ENCODE results near the gene SEC14L6.

The SEC14L6 gene

DNA sequence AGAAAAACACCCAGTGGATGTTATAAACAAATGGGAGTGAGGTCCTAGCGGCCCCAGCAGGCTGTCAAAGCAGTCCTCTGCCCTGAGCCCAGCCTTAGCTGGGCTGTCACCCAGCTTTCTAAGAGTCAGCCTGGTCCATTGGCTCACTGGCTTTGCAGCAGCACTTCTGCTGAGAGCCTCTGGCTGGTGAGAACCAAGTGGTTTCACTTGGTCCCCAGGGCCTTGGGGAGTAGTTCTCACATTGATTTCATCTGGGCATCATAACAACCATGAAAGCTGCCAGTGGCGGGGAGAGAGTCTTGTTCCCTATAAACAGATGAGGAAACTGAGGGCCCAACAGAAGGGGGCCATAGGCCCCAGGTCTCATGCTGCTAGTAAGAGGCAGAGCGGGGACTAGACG, 11.4 kb downstream of the SEC14L6 start:
- no peak for DNase-seq (ENCODE audit: low read depth in 2 of 2)

DNA sequence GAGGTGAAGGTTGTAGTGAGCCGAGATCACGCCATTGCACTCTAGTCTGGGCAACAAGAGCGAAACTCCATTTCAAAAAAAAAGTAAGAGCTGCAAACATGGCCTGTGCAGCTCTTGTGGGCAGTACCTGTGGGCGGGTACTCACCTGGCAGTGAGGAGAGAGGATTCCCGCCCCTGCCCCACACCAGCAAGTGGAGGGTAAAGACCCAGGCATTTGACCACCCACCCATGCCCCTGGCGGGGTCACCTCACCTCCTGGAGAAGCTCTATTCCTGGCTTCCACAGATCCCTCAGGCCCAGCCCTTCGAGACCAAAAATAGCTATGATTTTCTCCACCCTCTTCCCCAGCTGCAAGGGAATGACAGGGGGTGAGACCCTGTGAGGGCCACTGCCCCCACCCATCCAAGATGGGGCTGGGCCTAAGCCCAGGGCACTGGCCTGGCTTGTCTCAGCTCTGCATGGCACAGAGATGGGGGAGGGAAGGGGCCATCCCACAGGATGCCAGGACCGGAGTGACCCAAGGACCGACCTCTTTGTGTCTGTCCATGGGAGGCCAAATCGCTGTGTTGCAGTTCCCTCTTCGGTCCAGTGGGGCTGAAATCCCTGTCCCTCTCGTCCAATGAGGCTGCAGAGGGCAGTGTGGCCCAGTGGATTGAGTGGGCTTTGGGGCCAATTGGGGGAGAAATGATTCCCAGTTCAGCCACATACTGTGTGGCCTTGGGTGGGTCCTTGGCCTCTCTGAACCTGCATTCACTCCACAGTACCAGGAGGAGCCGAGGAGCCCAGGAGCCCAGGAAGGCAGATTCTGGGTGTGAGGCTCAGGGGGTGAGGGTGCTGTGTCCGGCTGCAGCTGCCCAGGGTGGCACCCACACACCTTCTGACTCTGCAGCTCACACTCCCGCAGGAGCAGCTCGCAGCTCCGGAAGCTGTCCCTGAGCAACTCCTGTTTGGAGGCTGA, 14.6 kb downstream of the SEC14L6 start:
- no peak for DNase-seq (ENCODE audit: low read depth in 2 of 2)

- no peak for DNase-seq (ENCODE audit: low read depth in 2 of 2)
These were observed 19.9 kb downstream of the SEC14L6 start for GRCh38 chr22:30526656-30527055.

GRCh38 chr22:30523646-30524489, 22.7 kb downstream of the SEC14L6 start:
- DNase-seq (ENCODE audit: low read depth in 2 of 2) = no peak

- DNase-seq (ENCODE audit: low read depth in 2 of 2) = no peak
These were observed 25.0 kb downstream of the SEC14L6 start for GRCh38 chr22:30521368-30522156.

DNA sequence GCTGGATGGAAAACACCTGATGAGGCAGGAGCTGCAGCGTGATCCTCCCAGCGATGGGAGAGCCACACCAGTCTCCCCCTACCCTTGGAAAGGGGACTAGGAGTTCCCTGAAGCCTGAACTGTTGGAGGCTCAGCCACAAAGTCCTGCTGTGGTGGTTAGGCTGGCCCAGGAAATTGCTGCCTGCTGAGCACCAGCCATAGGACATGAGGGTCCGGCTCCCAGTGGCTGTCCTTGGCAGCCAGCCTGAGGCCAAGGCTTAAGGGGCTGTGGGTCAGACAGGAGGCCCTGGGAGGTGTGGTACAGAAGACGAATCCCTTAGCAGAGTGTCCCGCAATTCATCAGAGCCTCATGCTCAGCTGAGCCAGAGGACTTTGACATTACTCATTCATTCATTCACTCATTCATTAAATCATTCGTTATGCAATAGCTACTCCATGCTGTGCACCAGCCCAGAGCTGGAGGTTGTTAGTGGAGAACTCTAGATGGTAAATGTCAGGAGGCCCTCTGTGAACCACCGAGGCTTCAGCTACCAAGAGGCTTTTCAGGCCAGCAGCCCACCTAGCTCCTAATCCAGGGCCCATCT, 26.6 kb downstream of the SEC14L6 start:
- no peak for DNase-seq (ENCODE audit: low read depth in 2 of 2)

GRCh38 chr22:30516731-30517130, 29.8 kb downstream of the SEC14L6 start:
- DNase-seq (ENCODE audit: low read depth in 2 of 2) = no peak

GRCh38 chr22:30516273-30516672, 30.3 kb downstream of the SEC14L6 start:
- no peak for DNase-seq (ENCODE audit: low read depth in 2 of 2)

DNA sequence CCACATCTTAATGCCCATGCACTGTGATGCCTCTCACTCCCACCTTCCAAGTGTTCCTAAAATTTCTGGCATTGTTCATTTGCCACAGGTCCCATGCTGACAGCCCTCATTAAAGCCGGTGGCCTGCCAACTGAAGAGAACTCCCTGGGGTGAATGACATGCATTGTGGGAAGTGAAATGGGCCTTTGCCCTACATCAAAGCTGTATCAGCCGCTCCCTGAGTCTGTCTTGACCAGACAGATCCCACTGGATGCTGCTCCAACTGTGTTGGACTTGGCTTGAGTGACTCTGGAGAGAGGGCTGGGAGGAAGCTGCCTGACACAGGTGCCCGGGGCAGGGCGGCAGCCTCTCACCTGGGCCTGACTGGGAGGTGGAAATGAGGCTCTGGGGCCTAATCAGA, 32.3 kb downstream of the SEC14L6 start:
- no peak for DNase-seq (ENCODE audit: low read depth in 2 of 2)

- DNase-seq (ENCODE audit: low read depth in 2 of 2) = no peak
These were observed 33.1 kb downstream of the SEC14L6 start for GRCh38 chr22:30513462-30513861.

DNA sequence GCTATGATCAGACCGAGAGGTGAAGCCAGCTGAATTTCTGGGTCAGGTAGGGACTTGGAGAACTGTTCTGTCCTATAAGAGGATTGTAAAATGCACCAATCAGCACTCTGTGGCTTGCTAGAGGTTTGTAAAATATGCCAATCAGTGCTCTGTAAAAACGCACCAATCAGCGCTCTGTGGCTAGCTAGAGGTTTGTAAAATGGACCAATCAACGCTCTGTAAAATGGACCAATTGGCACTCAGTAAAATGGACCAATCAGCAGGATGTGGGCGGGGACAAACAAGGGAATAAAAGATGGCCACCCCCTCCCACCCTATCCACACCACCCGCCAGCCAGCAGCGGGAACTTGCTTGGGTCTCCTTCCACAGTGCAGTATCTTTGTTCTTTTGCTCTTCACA, 34.6 kb downstream of the SEC14L6 start:
- no peak for DNase-seq (ENCODE audit: low read depth in 2 of 2)

- no peak for DNase-seq (ENCODE audit: low read depth in 2 of 2)
These were observed 35.4 kb downstream of the SEC14L6 start for GRCh38 chr22:30511109-30511508.

- DNase-seq (ENCODE audit: low read depth in 2 of 2) = no peak
These were observed 38.3 kb downstream of the SEC14L6 start for GRCh38 chr22:30508216-30508615.

- no peak for DNase-seq (ENCODE audit: low read depth in 2 of 2)
These were observed 38.9 kb downstream of the SEC14L6 start for GRCh38 chr22:30507670-30508069.

DNA sequence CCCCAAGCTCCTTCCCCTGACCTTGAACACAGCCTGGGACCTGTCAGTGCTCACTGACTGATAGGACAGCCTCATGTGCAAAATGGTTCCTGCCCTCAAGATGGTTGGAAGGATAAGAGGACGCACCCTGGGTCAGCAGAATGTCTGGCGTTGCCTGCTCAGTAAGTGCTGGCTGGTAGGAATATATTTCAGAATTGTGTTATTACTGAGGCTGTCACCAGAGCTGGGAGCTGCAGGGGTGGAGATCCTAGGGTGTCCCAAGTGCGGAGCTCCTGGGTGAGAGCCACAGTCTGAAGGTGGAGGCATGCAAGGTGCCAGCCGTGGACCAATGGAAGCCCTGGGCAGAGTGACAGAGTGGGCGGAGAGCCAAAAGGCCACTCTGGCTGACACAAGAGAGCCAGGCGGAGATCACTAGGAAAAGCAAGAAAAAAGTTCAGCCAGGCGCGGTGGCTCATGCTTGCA, 40.0 kb downstream of the SEC14L6 start:
- DNase-seq (ENCODE audit: low read depth in 2 of 2) = no peak

GRCh38 chr22:30503551-30503950, 43.0 kb downstream of the SEC14L6 start:
- DNase-seq (ENCODE audit: low read depth in 2 of 2) = no peak

GRCh38 chr22:30502911-30503310, 43.6 kb downstream of the SEC14L6 start:
- DNase-seq (ENCODE audit: low read depth in 2 of 2) = no peak

- DNase-seq (ENCODE audit: low read depth in 2 of 2) = no peak
These were observed 44.4 kb downstream of the SEC14L6 start for GRCh38 chr22:30502153-30502552.

- no peak for DNase-seq (ENCODE audit: low read depth in 2 of 2)
These were observed 45.9 kb downstream of the SEC14L6 start for GRCh38 chr22:30500628-30501027.

DNA sequence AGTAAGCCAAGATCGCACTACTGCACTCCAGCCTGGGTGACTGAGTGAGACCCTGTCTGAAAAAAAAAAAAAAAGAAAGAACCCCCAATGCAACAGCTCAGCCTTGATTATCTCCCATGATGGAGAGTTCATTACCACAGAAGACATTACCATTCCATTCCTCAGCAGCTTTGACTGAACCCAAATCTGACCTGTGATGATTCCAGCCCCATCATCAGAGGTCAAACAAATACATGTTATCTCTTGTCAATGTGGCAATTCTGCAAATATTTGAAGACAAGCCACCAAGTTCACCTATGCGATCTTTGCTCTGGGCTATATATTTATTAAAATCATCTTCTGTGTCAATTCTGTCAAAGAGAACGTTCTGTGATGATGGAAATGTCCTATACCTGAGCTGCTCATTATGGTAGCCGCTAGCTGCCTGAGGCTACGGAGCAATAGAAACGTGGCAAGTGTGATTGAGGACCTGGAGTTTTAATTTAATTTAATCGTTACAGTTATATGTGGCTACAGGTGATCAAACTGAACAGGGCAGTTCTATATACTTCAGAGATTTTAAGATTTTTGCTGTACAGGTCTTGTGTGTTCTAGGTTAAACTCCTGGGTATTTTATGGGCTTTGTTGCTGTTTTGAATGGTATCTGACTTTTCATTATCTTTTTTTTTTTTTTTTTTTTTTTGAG, 48.9 kb downstream of the SEC14L6 start:
- DNase-seq (ENCODE audit: low read depth in 2 of 2) = no peak
